GM21723 (cell line): Measurements from ENCODE around the gene KCTD5.
"Not testable (repeated sequence)": the region's sequence is repeated elsewhere in the genome, so short reads cannot be mapped to it uniquely, and the experiment has no call there.

Source experiments
- ATAC-seq: cut with Tn5 transposase; IDR thresholded peaks from one replicate; pipeline ENCODE4 v1.9.1; 2021; ENCODE audit warnings: mild to moderate bottlenecking, moderate library complexity; ENCODE audit not compliant: unreplicated experiment

KCTD5 gene

GRCh38 chr16:2671741-2672140 is 10.6 kb upstream of the KCTD5 start:
- ATAC-seq = no peak

GRCh38 chr16:2673066-2673999 is 9.0 kb upstream of the KCTD5 start:
- ATAC-seq = peak; percentile 81

GRCh38 chr16:2675021-2675420 is 7.3 kb upstream of the KCTD5 start:
- no peak for ATAC-seq

GRCh38 chr16:2675714-2676113 is 6.6 kb upstream of the KCTD5 start:
- ATAC-seq = no peak

GRCh38 chr16:2676937-2677336 is 5.4 kb upstream of the KCTD5 start:
- ATAC-seq = not testable (repeated sequence)

- not testable (repeated sequence) for ATAC-seq
Measured at GRCh38 chr16:2678206-2678965, 3.9 kb upstream of the KCTD5 start.

- ATAC-seq = not testable (repeated sequence)
Measured at GRCh38 chr16:2679902-2680301, 2.4 kb upstream of the KCTD5 start.

GRCh38 chr16:2680360-2680759 is 2.0 kb upstream of the KCTD5 start:
- ATAC-seq = not testable (repeated sequence)

- not testable (repeated sequence) for ATAC-seq
Measured at GRCh38 chr16:2683041-2683440, 718 bp downstream of the KCTD5 start.

- not testable (repeated sequence) for ATAC-seq
Measured at GRCh38 chr16:2686075-2686474, 3.8 kb downstream of the KCTD5 start.

GRCh38 chr16:2686912-2687507 is 4.7 kb downstream of the KCTD5 start:
- peak; percentile 45 for ATAC-seq

GRCh38 chr16:2687531-2688308 is 5.4 kb downstream of the KCTD5 start:
- no peak for ATAC-seq

- not testable (repeated sequence) for ATAC-seq
Measured at GRCh38 chr16:2689422-2689821, 7.1 kb downstream of the KCTD5 start.

GRCh38 chr16:2689968-2690801 is 7.9 kb downstream of the KCTD5 start:
- ATAC-seq = no peak

GRCh38 chr16:2690852-2691251 is 8.5 kb downstream of the KCTD5 start:
- no peak for ATAC-seq

GRCh38 chr16:2691491-2692248 is 9.3 kb downstream of the KCTD5 start:
- no peak for ATAC-seq

GRCh38 chr16:2692251-2692947 is 10.1 kb downstream of the KCTD5 start:
- no peak for ATAC-seq

- ATAC-seq = no peak
Measured at GRCh38 chr16:2692948-2693651, 10.8 kb downstream of the KCTD5 start.
